GM18499 (cell line): ENCODE data around the gene IL2RG.
A peak's percentile ranks its signal among the peaks of the same experiment; 100 is the strongest.

Source experiments
- ATAC-seq: cut with Tn5 transposase; IDR thresholded peaks from one replicate; pipeline ENCODE4 v1.9.1; 2021; ENCODE audit warnings: moderate number of reproducible peaks; ENCODE audit not compliant: insufficient read depth, unreplicated experiment

IL2RG gene

GRCh38 chrX:71081330-71082123, 29.9 kb downstream of the IL2RG start:
- ATAC-seq = no peak

GRCh38 chrX:71070531-71070930, 40.8 kb downstream of the IL2RG start:
- no peak for ATAC-seq

- peak; percentile 94 for ATAC-seq
These were observed 43.1 kb downstream of the IL2RG start, which contains the start of gene SNX12 for GRCh38 chrX:71068044-71068918. SNX12 (minus strand) TSS chrX:71068334; CDS start chrX:71068306, 28 bp downstream.

GRCh38 chrX:71067712-71068043, 43.7 kb downstream of the IL2RG start:
- ATAC-seq = no peak

- ATAC-seq = no peak
These were observed 44.3 kb downstream of the IL2RG start for GRCh38 chrX:71067089-71067488.

- ATAC-seq = no peak
These were observed 51.2 kb downstream of the IL2RG start for GRCh38 chrX:71060127-71060526.

GRCh38 chrX:71057848-71058530, 53.4 kb downstream of the IL2RG start:
- ATAC-seq = no peak
